GM19240 (cell line): Measurements from ENCODE around the gene SCNN1A.

ENCODE experiments used
- DNase-seq: peaks from one replicate; pipeline ENCODE4 v3.0.0; 2011; ENCODE audit warnings: low spot score; ENCODE audit not compliant: insufficient read length

Gene SCNN1A

DNA sequence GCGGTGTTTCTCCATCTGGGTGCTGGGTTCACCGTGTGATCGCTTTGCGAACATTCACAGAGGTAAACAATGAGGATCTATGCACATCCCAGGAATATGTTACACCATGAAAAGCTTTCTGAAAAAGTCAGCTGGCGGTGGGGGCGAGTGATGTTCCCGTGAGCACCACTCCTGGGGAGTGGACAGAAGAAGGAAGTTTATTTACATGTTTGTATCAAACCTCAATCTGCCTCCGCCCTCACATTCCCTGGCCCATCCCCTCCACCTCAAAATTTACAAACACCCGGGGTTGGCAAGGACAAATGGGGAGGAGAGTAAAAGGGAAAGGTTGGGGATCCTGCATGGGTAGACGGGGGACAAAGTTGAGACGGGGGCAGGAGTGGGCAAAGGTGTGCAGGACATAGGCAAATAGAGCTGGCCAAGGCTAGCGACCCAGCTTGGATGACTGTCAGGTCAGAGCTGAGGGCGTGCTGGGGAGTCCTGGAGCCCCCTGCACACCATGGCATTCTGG lies 40.4 kb downstream of the SCNN1A start:
- DNase-seq: no peak

DNA sequence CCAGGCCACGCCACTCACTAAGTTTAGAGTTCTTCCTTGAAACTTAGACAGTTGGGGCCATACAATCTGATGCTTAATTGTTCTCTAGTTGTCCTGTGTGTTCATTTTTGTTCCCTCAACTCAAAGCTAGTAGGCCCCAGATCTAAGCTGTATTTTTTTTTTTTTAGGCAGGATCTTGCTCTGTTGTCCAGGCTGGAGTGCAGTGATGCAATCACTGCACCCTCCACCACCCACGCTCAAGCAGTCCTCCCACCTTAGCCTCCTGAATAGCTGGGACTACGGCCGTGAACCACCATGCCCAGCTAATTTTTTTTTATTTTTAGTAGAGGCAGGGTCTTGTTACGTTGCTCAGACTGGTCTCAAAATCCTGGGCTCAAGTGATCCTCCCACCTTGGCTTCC lies 41.0 kb downstream of the SCNN1A start:
- no peak for DNase-seq

DNA sequence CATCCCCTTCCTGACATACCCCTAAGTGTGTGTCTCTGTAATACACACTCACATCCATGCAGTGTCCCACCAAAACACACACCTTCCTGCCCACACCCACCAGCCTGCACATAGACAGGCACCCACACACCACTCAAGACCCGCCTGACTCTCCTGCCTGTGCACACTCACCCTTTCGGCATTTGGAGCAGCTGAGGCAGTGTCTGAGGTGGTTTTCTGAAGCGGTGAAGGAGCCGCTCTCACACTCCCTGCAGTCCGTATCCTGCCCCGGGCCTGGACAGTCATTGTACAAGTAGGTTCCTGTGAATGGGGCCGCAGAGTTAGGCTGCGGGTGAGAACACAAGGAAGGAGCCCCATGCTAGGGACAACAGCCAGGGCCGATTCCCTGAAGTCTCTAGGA lies 41.8 kb downstream of the SCNN1A start:
- no peak for DNase-seq

DNA sequence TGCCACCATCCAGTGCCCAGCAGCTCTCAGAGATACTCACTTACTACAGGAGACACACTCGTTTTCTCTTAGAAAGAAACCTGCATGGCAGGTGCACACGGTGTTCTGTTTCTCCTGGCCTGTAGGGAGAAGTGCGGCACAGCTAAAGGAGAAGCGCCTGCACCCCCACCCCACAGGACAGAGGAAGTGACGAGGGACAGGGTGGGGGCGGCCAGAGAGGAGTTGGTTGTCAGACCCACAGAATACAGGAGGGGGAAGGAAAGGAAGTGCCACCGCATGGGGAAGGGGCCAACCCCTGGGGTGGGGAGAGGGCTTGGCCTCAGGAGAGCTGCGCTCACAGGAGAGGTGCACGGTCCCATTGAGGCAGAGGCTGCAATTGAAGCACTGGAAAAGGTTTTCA lies 42.3 kb downstream of the SCNN1A start:
- DNase-seq: no peak

DNA sequence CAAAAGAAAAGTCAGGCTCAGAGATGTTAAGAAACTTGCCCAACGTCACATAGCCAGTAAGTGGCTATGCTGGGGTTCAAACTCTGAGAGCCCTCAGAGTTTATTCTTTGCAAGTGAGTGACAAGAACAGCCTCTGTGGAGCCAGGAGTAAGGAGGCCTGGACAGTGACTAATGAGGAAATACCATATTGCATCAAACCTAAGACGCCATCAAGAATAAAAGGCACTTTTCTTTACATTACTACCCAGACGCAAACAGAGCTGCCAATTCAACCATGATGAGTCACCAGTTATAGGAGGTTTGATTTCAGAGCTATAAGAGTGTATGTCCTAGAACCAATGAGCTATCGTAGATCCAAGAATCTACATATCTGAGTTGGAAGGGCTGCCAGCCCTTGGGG lies 42.9 kb downstream of the SCNN1A start:
- DNase-seq: no peak

DNA sequence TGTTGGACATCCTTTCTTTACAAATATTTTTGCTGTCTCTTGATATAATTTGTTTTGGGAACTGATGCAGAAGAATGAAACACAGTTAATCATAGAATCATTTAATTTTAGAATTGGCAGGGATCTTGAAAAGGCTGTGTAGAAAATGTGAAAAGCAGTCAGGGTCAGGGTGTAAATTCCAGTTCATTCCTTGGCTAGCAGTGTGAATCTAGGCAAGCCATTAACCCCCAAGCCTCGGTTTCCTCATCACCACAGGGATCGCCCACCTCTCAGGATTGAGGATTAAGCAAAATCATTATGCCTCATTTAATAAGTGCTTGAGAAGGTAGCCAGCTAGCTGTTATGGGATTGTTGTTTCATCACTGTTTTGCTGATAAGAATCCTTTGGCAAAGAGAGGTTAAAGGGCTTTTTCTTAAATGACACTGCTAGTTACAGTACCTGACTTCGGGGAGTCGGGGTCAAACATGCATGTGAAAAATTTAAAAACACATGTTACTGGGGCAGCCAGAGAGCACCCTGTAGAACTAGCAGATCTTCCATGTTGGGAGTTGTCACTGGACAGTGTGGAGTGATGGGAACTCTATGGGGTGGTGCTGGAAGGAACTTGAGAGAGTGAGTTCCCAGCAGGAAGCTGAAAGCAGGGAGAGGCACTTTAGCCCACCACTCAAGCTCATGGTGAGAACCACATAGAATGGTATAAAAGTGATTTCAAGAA lies 44.2 kb downstream of the SCNN1A start:
- DNase-seq: no peak

DNA sequence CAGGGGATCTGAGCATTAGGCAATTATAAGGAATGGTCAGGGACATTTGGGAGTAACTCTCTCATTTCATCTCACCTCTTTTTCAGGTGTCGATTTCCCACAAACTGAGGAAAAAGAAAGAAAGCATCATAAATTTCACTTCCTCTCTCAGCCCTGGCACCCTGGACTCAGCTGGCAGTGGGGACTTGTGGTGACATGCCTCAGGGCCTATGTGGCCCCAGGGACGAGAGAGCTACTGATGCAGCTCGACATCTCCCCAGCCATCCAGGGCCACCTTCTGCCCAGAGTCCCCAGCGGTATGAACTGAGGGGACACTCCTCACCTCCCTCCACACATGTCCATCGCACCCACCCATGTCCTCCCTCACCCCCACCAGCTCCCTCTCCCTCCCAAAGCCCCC lies 45.2 kb downstream of the SCNN1A start:
- DNase-seq: peak; percentile 48

DNA sequence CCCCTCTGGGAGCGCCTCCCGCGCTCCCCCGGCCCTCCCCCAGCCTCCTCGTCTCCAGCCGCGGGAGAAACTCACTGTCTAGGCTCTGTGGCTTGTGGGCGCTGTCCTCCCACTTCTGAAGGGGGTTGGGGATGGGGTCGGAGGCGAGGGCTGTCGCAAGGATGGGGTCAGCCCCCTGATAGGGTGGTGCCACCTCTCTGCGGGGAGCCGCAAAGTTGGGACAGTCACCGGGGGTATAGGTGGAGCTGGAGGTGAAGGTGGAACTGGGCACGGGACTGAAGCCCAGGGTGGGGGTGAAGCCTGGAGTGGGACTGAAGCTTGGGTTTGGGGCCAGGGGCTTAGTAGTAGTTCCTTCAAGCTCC lies 45.7 kb downstream of the SCNN1A start:
- DNase-seq: no peak

DNA sequence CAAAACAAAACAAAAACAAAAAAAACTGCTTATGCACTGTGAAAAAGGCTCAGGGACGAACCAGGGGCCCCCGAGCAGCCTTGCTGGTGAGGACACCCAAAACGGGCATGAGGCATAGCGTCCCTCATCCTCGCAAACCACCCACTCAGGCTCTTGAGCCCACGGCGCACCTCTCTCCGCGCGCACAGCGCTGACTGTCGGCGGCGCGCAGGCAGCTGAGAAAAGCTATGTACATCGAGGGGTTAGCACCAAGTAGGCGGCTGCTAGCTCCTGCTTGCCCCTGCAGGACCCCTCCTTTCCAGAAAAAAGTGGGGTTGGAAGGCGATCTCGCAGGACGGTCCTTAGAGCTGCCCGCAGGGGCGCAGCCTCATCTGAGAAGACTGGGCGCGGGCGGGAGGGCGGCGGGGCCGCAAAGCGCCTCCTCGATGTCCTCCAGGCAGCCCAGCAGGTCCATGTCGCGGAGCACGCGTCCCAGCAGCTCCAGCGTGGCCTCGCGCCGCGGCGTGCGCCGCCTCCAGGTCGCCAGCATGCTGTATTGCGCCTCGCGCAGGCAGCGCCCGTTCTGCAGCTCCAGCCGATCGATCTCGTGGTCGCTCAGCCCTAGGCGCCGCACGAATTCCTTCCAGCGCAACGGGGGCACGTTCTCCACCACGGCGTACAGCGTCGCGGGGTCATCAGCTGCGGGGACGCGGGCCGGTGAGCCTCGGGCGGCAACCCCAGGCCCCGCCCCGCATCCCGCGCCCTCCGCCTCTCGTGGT lies 46.2 kb downstream of the SCNN1A start:
- no peak for DNase-seq

DNA sequence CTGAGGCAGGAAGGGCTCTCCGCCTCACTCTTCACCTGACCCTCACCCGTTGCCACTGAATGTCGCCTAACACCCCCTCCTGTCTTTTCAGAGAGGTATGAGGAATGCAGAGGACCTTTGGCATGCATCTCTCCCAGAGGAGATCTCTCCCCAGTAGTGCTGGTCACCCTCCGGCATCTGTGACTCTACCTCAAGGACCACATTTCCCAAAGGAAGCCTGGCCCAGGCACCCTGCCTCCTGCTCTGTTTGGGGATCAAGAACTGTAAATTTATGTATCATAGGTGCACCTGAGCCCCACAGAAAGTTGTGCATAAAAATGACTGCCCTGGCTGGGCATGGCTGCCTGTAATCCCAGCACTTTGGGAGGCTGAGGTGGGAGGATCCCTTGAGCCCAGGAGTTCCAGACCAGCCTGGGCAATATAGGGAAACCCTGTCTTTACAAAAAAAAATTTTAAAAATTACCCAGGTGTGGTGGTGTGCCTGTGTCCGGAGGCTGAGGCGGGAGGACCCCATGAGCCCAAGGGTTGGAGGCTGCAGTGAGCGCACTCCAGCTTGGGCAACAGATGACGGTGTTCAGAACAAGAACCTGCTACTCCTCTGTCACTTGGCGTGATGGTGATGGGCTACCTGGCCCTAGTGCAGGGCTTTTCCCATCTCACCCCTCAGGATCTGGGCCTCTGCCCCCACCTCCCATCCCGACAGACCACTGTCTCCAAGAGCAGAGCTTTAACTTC lies 47.2 kb downstream of the SCNN1A start:
- no peak for DNase-seq

DNA sequence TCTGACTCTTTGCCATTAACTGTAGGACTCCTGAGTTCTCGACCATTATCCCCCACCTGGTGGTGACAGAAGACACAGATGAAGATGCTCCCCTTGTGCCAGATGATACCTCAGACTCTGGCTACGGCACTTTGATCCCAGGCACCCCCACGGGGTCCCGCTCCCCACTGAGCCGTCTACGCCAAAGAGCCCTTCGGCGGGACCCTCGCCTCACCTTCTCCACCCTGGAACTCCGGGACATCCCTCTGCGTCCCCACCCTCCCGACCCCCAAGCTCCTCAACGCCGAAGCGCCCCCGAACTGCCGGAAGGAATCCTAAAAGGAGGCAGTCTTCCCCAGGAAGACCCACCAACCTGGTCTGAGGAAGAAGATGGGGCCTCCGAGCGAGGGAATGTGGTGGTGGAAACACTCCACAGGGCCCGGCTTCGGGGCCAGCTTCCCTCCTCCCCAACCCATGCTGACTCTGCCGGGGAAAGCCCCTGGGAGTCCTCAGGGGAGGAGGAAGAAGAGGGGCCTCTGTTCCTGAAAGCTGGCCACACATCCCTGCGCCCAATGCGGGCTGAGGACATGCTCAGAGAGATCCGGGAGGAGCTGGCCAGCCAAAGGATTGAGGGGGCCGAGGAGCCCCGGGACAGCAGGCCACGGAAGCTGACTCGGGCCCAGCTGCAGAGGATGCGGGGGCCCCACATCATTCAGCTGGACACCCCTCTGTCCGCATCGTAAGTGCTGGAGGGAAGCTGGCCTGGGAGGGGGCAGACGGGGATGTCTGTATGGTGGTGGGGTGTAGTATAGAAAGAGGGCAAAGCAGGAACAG lies 47.9 kb downstream of the SCNN1A start:
- DNase-seq: no peak

DNA sequence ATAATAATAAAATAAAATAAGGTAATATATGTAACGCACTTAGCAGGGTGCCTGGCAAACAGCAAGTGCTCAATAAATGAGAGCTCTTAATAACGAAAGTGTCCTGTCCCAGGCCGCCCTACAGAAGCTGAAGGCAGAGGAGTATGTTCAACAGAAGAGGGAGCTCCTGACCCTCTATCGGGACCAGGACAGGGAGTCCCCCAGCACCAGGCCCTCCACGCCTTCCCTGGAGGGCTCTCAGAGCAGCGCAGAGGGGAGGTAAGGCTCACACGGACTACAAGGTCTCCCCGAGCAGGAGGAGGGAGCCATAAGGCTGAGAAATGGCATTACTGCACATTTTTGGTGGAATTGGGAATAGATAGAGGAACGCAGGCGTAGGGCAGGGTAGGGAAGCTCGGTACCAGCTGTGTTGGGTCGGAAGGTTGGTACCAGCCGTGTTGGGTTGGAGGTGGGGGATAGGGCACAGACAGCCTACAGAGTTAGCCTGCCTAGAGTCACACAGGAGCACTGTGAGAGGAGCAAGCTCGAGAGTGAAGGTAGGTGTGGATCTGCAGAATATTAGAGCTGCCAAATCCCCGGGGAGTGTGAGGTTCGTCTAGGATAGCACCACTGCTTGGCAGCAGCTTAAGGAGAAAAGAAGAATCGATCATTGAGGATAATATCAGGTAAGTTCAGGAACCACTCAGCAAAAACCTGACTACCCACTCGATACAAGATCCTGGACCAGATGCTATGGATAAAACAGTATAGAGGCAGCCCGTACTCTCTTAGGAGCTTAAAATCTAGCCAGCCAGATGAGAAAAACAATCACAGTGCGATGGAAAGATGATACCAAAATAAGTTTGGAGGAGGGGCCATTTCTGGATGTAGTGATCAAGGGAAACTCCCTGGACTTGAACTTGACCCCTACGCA lies 48.8 kb downstream of the SCNN1A start:
- DNase-seq: no peak

DNA sequence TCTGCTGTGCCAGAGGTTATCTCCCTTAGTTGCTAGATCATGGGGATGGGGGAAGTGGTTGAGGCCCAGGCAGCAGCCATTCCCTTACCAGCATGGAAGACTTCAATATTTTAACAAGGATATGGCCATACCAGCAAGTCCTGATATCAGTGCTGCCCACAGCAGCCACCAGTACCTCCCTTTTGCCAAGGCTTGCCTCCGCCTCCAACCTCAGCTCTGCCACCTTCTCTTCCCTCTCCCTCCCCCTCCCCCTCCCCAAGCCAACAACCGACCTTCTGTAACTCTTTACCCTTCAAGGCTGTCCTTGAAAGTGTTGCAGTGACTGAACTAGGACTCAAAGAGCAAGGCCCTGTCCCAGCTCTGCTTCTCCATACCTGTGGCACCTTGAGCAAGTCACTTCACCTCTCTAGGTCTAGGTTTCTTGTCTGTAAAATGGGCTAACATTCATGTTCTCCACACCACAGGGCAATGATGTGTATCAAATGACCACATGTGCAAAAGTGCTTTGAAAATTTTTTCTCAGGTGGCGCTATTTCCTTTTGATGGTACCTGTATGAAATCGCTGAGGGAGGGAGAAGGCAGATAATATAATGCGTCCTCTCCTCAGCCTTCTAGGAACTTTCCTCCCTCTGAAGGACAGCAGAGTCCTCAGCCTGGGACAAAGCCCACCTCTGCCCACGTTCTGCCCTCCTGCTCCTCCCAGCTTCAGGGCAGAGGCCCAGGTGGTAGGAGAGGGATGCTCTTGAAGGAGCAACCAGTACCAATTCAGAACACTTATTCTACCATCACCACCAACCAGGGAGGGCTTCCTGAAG lies 50.2 kb downstream of the SCNN1A start:
- no peak for DNase-seq

DNA sequence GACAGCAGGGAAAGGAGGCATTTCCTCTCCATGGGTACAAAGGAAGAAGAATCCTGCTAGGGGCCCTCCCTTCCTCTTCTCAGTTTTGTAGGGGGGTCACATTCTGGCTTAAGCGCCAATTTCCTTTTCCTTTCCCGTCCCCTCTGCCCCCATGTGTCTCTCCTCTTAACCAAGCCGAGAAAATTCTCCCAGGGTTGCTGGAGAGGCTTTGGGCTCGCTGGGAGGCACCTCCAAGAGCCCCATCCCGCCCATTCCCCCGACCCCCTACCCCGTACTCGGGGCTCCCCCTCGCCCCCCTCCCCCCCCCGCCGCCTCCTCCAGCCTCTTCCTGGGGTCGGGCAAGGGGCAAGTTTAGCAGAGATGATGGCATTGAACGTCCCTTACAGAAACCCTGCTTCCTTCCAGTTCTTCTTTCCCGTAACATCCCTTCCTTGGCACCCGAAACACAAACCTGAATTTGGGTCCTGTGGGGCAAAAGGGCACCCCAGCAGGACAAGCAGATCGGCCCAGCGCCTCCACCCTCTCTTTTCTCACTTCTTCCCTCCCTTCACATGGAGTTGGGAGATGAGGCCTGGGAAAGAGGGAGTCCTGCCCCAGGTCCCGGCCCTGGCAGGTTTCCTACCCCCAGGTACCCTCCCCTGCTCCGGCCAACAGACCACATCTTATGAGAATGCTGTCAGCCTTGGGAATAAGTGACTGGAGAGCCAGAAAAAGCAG lies 51.2 kb downstream of the SCNN1A start:
- DNase-seq: no peak

DNA sequence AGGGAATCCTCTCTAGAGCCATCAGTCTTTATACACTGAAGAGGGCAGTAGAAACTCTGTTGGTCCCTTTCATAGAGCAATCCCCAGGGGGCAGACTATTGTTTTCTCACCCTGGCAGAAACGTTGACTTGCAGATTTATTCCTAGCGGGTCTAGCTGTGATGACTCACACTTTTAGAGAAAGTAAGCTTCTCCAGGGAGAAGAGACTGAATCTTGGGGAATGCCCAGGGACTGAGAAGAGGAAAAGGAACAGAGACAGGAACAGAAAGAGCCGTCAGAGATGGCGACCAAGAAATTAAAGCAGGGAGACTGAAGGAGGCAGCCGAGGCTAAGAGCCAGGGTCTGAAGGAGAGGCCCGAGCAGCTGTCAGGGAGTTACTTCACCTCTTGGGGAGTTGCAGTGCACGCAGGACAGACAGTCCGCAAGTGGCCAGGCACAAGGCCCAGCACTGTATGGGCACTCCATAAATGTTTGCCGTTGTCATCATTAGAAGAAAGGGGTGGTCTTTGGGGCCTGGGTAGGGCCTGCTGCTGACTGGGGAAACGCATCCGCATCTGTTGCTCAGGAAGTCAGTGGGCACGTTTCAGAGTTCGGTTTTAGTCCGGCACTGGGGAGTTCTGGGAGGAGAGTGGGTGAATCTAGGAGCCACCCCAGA lies 51.9 kb downstream of the SCNN1A start:
- DNase-seq: peak; percentile 58

DNA sequence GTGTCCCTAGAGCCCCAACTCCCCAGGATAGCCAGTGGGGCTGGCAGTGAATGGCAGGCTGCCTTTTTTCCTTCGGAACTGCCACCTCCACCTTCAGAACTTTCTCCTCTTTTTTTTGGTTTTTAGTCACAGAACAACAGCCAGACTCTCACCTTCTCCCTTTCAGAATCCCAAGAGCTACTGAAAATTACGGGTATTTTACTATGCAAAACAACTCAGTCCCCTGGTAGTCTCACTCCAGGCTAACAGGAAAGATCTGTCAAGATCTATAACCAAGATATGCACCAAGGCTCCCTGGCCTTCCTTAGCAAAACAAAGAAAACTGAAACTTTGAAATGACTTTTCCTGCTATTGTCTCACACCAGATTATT lies 52.4 kb downstream of the SCNN1A start:
- DNase-seq: no peak

DNA sequence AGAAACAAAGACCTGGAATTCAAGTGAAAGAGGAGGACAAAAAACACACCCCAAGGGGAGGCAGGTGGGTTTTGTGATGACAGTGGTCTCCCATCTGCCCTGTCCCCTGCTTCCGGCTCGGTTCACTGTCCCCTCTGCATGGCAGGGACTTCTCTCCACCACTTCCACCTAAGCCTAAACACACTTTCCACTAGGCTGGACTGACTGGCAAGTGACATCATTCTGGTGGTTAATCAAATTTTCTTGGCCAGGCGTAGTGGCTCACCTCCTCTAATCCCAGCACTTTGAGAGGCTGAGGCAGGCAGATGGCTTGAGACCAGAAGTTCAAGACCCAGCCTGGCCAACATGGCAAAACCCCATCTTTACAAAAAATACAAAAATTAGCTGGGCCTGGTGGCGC lies 53.0 kb downstream of the SCNN1A start:
- no peak for DNase-seq

DNA sequence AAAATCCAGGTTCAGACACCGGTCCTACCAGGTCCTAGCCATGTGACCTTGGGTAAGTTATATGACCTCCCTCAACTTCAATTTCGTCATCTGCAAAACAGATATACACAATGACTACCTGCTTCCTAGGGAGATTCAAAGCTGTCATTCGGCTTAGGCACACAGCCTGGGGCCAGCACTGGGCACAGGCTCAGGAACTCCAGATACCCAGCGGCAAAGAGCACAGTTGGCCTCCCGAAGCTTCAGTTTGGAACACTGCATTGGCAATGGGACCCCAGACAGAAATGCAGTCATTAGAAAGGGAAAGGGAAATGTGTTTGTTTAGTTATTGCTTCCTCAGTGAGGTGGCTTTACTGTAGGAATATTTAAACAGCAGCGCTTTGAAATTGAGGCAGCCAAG lies 53.5 kb downstream of the SCNN1A start:
- no peak for DNase-seq
